ENCODE data around the gene DPP8.

DNA sequence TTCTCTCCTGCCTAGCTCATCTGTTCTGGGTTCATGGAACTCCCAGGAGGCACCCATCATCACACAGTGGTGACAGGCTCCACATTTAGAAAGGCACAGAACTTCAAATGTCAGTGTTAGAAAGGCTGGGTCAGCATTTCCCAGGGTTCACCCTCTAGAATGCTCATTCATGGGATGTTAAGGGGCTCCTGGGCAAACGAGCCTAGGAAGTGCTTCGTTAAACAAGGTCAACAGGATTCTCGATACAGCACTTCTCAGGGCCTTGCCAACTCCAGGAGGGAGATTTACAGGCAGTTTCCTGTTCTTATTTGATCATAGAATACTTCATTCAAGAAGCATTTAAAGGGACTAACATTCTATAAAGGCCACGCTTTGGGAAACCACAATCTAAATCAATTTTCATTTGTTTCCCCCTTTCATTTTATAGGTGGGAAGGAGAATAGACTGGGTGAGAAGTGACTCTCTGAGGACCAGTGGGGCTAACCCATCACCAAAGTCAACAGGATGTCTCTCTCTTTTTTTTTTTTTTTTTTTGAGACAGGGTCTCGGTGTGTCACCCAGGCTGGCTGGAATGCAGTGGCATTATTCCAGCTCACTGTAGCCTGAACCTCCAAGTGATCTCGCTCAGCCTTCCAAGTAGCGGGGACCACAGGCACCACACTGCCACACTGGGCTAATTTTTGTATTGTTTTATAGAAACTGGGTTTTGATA lies 109.0 kb downstream of the DPP8 start:
- no peak for TF ChIP-seq POLR2AphosphoS5 (IDR thresholded peaks at IDR 0.05)
- TF ChIP-seq CTCF (IDR thresholded peaks at IDR 0.05 in 8 of 11, conservative IDR thresholded peaks at IDR 0.05 in 3 of 11), result no peak
- no peak for TF ChIP-seq POLR2A (IDR thresholded peaks at IDR 0.05)
